Putamen (tissue), 1 donor: ENCODE measurements around the gene MCTP1.

Experiments
- DNase-seq: peaks from one replicate; pipeline ENCODE4 v3.0.0-alpha.2; 2016; ENCODE audit warnings: low spot score

MCTP1 gene

GRCh38 chr5:95072281-95072680 lies 212.6 kb downstream of the MCTP1 start:
- DNase-seq, result no peak

DNA sequence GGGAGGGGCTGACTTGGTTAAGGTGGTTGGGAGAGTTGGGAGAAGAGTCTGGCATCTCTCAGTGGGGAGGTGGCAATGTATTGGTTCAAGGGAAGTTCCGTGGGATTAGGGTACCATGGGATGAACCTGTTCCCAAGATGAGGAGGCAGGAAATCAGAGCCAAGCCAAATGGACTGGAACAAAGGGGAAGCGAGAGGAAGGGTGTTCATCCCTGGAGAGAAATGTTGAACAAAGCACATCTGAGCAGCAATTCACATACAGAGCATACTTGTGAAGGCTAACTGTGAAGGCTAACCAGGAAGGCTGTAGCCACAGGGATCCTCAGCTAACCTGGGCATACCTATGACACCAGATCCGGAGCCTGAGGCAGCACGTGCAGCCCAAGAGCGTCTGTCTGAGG lies 214.0 kb downstream of the MCTP1 start:
- DNase-seq, result no peak

- DNase-seq, result no peak
Measured at GRCh38 chr5:95070453-95070852, 214.4 kb downstream of the MCTP1 start.

DNA sequence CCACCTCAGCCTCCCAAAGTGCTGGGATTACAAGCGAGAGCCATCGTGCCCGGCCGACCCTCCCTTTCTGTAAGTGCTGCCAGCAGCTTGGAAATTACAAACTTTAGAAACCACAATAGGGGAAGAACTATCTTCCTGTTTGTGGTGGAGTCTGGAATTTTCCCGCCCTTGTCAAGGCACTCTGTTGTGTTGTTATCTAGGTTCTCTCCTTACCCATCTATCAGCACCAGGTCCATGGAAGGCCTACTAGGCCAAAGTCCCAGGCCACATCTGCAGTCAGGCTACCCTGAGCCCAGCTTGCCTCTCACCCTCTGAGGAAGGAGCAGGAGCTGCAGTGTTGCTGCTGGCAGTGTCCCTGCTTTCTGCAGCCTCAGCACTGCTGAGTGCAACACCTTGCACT lies 214.9 kb downstream of the MCTP1 start:
- DNase-seq, result no peak

GRCh38 chr5:95069021-95069420 lies 215.9 kb downstream of the MCTP1 start:
- DNase-seq, result no peak

GRCh38 chr5:95068289-95068910 lies 216.5 kb downstream of the MCTP1 start:
- no peak for DNase-seq

DNA sequence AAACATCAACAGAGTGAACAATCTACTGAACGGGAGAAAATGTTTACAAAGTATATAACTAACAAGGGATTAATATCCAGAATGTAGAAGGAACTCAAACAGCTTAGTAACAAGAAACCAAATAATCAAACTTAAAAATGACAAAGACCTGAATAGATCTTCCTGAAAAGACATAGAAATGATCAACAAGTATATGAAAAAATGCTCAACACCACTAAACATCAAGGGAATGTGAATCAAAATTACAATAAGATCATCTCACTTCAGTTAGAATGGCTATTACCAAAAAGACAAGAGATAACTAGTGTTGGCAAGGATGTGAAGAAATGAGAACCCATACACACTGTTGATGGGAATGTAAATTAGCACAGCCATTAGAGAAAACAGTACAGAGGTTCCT lies 218.8 kb downstream of the MCTP1 start:
- DNase-seq, result no peak

DNA sequence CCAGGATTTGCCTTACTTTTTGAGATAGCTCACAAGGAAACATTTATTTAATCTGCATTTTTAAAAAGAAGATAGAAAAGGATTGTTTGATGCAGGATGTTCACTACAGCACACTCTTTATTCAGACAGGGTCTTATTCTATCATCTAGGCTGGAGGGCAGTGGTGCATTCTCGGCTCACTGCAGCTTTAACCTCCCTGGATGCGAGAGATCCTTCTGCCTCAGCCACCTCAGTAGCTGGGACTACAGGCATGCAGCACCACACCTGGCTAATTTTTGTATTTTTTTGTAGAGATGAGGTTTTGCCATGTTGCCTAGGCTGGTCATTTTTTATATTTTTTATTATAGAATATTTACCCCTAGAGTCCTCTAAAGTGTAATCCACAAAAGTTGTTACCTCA lies 221.4 kb downstream of the MCTP1 start:
- DNase-seq, result no peak

DNA sequence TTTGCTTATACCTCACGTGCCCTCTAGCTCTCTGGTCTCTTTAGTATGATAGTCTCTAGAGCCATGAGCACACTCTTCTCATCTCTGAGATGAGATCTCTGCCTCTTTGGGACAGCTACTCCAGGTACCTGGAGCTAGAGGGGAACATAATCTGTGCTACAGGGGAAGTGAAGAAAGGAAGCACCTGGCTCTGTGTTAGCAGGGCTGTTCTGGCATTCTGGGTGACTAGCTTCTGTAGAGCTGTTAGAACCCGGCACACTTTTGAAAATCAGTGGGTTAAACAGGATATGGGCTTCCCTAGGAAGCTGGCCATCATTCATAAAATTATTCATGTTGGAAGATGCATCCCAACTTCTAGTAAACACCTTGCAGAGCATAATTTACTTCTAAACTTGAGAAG lies 224.8 kb downstream of the MCTP1 start:
- DNase-seq, result no peak

DNA sequence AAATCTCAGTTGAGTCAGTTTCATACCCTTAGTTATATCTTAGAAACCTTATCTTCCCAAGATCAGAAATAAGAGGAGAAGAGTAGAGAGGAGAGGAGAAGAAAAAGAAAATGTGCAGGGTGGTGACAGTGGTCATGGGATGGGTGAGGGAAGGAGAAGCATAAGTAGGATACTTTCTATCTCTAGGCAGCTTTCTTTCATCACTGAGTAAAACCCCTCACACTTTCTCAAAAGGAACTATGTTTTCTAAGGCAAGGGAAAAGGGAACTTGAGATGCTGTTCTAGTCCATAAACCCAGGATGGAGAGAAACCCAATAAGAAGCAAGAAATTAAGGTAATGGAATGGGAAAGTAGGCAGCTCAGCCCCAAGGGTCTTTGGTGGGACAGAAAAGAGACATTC lies 225.3 kb downstream of the MCTP1 start:
- no peak for DNase-seq

DNA sequence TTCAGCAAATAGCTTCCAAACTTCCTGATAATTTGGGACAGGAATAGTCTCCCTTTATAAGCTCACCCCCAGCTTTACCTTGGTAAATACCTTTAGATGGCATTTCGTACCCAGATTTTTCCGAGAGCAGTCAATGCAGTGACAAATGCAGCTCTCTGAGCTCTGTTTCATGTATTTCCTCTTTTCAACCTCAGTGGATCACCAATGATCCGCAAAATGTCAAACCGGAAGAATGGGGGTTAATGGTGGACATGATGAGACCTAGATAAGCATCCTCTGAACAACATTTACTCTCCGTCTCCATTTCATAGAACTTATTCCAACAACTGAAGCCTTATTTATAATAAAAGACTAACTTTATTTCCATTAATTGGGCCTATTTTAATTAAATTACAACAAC lies 227.3 kb downstream of the MCTP1 start:
- no peak for DNase-seq

GRCh38 chr5:95053253-95053652 lies 231.6 kb downstream of the MCTP1 start:
- peak; percentile 32 for DNase-seq

GRCh38 chr5:95050708-95051107 lies 234.2 kb downstream of the MCTP1 start:
- DNase-seq, result no peak

GRCh38 chr5:95048628-95049027 lies 236.3 kb downstream of the MCTP1 start:
- no peak for DNase-seq

- no peak for DNase-seq
Measured at GRCh38 chr5:95045181-95045965, 239.5 kb downstream of the MCTP1 start.

- DNase-seq, result no peak
Measured at GRCh38 chr5:95044096-95044495, 240.8 kb downstream of the MCTP1 start.

DNA sequence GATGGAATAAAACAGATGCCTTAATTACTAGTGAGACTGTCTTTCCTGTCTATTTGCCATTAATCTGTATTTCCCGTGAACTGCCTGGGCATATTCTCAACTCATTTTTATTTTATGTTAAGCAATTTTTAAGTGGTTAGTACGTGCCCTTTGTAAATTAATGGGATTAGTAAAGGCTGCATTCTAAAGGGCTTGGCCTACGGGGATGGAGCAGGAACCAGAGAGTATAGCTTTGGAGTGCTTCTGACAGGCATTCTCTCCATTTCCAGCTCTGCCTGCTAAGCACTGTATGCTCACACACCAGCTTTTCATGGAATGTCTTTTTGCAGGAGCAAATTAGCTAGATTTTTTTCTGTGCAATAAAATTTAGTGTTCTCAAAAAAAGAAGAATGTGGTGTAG lies 241.2 kb downstream of the MCTP1 start:
- DNase-seq, result no peak

DNA sequence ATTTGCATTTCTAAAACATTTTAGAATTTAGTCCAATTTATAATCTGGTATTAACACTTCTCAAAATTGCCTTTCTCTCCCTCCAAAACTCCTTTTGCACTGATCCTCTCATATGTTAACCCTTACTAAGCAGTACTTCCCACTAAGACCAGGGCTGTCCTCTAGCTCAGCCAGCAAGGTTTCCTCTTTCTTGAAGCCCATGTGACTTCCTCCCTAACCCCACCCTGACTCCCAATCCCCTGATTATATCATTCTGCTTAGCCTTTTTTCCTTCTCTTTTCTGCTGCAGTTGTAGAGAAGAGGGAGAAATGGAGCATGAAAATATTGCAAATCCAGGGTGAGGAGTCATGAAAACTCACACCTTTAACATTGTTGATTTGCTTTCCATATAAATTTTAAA lies 241.7 kb downstream of the MCTP1 start:
- no peak for DNase-seq

- no peak for DNase-seq
Measured at GRCh38 chr5:95042037-95042436, 242.9 kb downstream of the MCTP1 start.

DNA sequence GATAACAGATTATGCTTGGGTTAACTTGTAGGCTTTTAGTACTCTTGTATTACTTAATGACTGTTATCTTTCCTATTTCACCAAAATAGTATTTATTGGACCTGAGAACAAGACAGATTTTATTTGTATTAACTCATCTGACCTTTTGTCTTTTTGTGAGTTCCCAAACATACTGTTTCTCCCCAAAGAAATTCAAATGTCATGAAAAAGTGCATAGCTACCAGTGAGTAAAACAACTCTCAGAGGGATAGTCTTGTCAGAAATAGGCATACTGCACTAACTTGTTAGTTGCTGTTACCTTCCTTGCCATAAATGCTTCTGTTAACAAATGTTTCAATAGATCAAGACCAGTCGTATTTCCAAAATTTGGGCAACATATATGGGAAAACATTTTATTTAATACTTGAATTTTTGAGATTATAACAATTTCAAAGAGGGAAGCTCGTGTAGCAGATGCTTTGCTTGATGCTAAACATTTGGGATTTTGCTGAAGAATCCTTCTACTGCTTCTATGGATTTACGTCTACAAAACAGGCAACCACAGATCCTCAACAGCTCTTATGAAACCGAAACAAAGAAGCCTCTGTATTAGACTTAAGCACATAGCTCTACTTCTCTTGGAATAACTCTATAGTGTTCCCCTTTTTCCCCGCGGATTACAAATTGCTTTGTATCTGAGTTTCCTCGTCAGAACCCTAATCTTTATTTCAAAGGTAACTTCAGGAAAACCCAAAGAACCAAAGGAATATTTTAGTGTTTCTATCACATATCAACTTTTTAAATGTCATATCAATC lies 248.8 kb downstream of the MCTP1 start:
- no peak for DNase-seq

GRCh38 chr5:95032801-95033200 lies 252.1 kb downstream of the MCTP1 start:
- DNase-seq, result no peak

DNA sequence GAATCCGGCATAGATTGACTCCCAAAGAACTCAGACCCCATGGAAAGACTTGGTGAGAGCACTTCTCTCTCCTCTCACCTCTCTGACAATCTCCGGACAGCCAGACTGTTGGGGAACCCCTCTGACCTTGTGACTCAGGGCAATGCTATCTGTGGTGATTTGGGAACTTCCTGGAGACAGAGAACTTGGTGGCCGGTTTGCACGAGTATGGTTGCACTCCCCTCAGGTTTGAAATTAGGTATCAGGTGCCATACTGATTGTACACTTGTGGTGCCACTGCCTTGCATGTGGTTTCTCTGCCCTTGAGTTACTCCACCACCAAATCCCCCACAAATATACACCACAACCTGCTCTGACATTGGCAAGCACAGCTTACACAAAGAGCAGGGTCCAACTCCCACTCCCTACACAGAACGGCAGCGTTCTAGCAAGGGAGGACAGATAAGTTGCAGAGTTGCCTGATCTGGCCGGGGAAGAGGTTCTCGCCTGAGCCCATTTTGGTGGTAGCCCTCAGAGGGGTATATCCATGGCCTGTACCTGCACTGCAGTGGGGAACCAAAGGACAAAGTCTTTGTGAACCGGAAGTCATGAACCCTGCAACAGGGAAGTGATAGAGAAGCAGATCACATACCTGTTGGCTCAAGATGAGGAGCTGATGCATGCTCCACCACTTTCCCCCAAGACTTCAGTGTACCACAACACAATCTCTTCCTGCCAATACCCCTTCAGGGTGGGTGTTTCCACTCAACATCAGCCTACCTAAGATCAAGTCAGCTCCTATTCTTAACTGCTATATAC lies 255.1 kb downstream of the MCTP1 start:
- no peak for DNase-seq
